A204.1 (cell line): Measurements from ENCODE around the gene OGDHL.
"Not testable (repeated sequence)": the region's sequence is repeated elsewhere in the genome, so short reads cannot be mapped to it uniquely, and the experiment has no call there.

Experiments used
- FAIRE-seq: peaks from 2 replicates; lab custom pipeline; 2012; peaks lifted over from hg19 to GRCh38; lab: Jason Lieb, UNC

Gene OGDHL

GRCh38 chr10:49761789-49762565, at the start of gene OGDHL:
OGDHL (minus strand) TSS chr10:49762323; CDS start chr10:49758592, 3,731 bp downstream.
- no peak for FAIRE-seq

- no peak for FAIRE-seq
These were observed 41.9 kb upstream of the OGDHL start for GRCh38 chr10:49803988-49804387.

- FAIRE-seq = no peak
These were observed 36.2 kb upstream of the OGDHL start for GRCh38 chr10:49798275-49798674.

- no peak for FAIRE-seq
These were observed 29.0 kb upstream of the OGDHL start for GRCh38 chr10:49791100-49791499.

GRCh38 chr10:49784681-49785080, 22.6 kb upstream of the OGDHL start:
- FAIRE-seq = no peak

GRCh38 chr10:49783645-49784044, 21.5 kb upstream of the OGDHL start:
- FAIRE-seq = no peak

GRCh38 chr10:49781247-49781646, 19.1 kb upstream of the OGDHL start:
- no peak for FAIRE-seq

GRCh38 chr10:49778197-49778596, 16.1 kb upstream of the OGDHL start:
- no peak for FAIRE-seq

- no peak for FAIRE-seq
These were observed 14.7 kb upstream of the OGDHL start for GRCh38 chr10:49776851-49777250.

GRCh38 chr10:49775014-49775413, 12.9 kb upstream of the OGDHL start:
- no peak for FAIRE-seq

- not testable (repeated sequence) for FAIRE-seq
These were observed 10.8 kb upstream of the OGDHL start for GRCh38 chr10:49772944-49773343.

GRCh38 chr10:49771046-49771445, 8.9 kb upstream of the OGDHL start:
- not testable (repeated sequence) for FAIRE-seq

GRCh38 chr10:49769692-49770091, 7.6 kb upstream of the OGDHL start:
- no peak for FAIRE-seq

- FAIRE-seq = no peak
These were observed 6.6 kb upstream of the OGDHL start for GRCh38 chr10:49768731-49769130.

GRCh38 chr10:49768329-49768728, 6.2 kb upstream of the OGDHL start:
- no peak for FAIRE-seq

- no peak for FAIRE-seq
These were observed 5.6 kb upstream of the OGDHL start for GRCh38 chr10:49767752-49768151.

GRCh38 chr10:49766484-49766883, 4.4 kb upstream of the OGDHL start:
- no peak for FAIRE-seq

- FAIRE-seq = no peak
These were observed 399 bp upstream of the OGDHL start for GRCh38 chr10:49762566-49762877.

- no peak for FAIRE-seq
These were observed 828 bp downstream of the OGDHL start for GRCh38 chr10:49761201-49761788.

GRCh38 chr10:49760789-49761188, 1.3 kb downstream of the OGDHL start:
- FAIRE-seq = no peak

- no peak for FAIRE-seq
These were observed 2.2 kb downstream of the OGDHL start for GRCh38 chr10:49759787-49760551.

- FAIRE-seq = no peak
These were observed 3.7 kb downstream of the OGDHL start for GRCh38 chr10:49758249-49758930.

GRCh38 chr10:49756641-49757040, 5.5 kb downstream of the OGDHL start:
- no peak for FAIRE-seq
